ENCODE results near the gene LRRC27.
"Not testable (repeated sequence)": the region's sequence is repeated elsewhere in the genome, so short reads cannot be mapped to it uniquely, and the experiment has no call there.

Gene LRRC27

GRCh38 chr10:132385389-132385667 is 53.3 kb downstream of the LRRC27 start:
- H3K9me3 Mint-ChIP-seq: peaks cover 2% of the 10 kb centered on the region
- peaks cover 34% of the 10 kb centered on the region for H3K4me1 Mint-ChIP-seq
- H3K4me3 Mint-ChIP-seq: no peak overlapping the region
- no peak for TF ChIP-seq CTCF (IDR thresholded peaks at IDR 0.05; ENCODE audit: unreplicated experiment in 3 of 3)
- peak overlapping the region; percentile 62 to 76 (median 63) for H3K27ac Mint-ChIP-seq
- peaks cover 5% of the 10 kb centered on the region for H3K27me3 Mint-ChIP-seq (ENCODE audit: low read depth)
- H3K36me3 Mint-ChIP-seq (ENCODE audit: low read depth): no peaks in the 10 kb centered on the region

GRCh38 chr10:132385721-132386418 is 53.9 kb downstream of the LRRC27 start:
- Mint-ChIP-seq H3K36me3 (ENCODE audit: low read depth) (no peaks in the 10 kb centered on the region), H3K9me3 (peaks cover 2% of the 10 kb centered on the region), H3K27me3 (ENCODE audit: low read depth) (peaks cover 5% of the 10 kb centered on the region), H3K27ac (peak overlapping the region; percentile 62 to 76 (median 63)), H3K4me3 (no peak overlapping the region), H3K4me1 (peaks cover 34% of the 10 kb centered on the region)
- no peak for TF ChIP-seq CTCF (IDR thresholded peaks at IDR 0.05; ENCODE audit: unreplicated experiment in 3 of 3)

GRCh38 chr10:132386419-132386831 is 54.4 kb downstream of the LRRC27 start:
- H3K9me3 Mint-ChIP-seq: peaks cover 2% of the 10 kb centered on the region
- H3K4me1 Mint-ChIP-seq: peaks cover 34% of the 10 kb centered on the region
- no peak overlapping the region for H3K4me3 Mint-ChIP-seq
- TF ChIP-seq CTCF (IDR thresholded peaks at IDR 0.05; ENCODE audit: unreplicated experiment in 3 of 3): no peak
- H3K36me3 Mint-ChIP-seq (ENCODE audit: low read depth): no peaks in the 10 kb centered on the region
- H3K27ac Mint-ChIP-seq: no peak overlapping the region
- peaks cover 5% of the 10 kb centered on the region for H3K27me3 Mint-ChIP-seq (ENCODE audit: low read depth)

- not testable (repeated sequence) for H3K27me3 Mint-ChIP-seq (ENCODE audit: low read depth); H3K4me3 Mint-ChIP-seq
- peaks cover 34% of the 10 kb centered on the region for H3K4me1 Mint-ChIP-seq
These were observed 54.9 kb downstream of the LRRC27 start for GRCh38 chr10:132386896-132387295.

GRCh38 chr10:132387764-132388210 is 55.8 kb downstream of the LRRC27 start:
- Mint-ChIP-seq H3K4me1 (peaks cover 28% of the 10 kb centered on the region), H3K27ac (peak overlapping the region; percentile 46 to 82 (median 81)), H3K9me3 (peaks cover 3% of the 10 kb centered on the region), H3K27me3 (ENCODE audit: low read depth) (no peaks in the 10 kb centered on the region), H3K36me3 (ENCODE audit: low read depth) (no peaks in the 10 kb centered on the region), H3K4me3 (peak overlapping the region; percentile 56 to 75 (median 71))
- TF ChIP-seq CTCF (IDR thresholded peaks at IDR 0.05; ENCODE audit: unreplicated experiment in 3 of 3): peak; percentile 56 to 64 (median 62)

More at GRCh38 chr10:132386896-132387295, 54.9 kb downstream of the LRRC27 start:
- not testable (repeated sequence) for H3K36me3 Mint-ChIP-seq (ENCODE audit: low read depth); H3K9me3 Mint-ChIP-seq; H3K27ac Mint-ChIP-seq

- H3K4me1 Mint-ChIP-seq: peaks cover 25% of the 10 kb centered on the region
- H3K27ac Mint-ChIP-seq: no peak overlapping the region
- peak overlapping the region in 1 of 3 experiments; percentile 17 for H3K4me3 Mint-ChIP-seq
- H3K36me3 Mint-ChIP-seq (ENCODE audit: low read depth): no peaks in the 10 kb centered on the region
- no peak for TF ChIP-seq CTCF (IDR thresholded peaks at IDR 0.05; ENCODE audit: unreplicated experiment in 3 of 3)
- H3K9me3 Mint-ChIP-seq: peaks cover 3% of the 10 kb centered on the region
- no peaks in the 10 kb centered on the region for H3K27me3 Mint-ChIP-seq (ENCODE audit: low read depth)
These were observed 57.0 kb downstream of the LRRC27 start for GRCh38 chr10:132388891-132389432.
